IPS-18c (cell line): ENCODE measurements around the gene STARD3NL.
"Not testable (repeated sequence)": the region's sequence is repeated elsewhere in the genome, so short reads cannot be mapped to it uniquely, and the experiment has no call there.

Experiments used
- H3K4me3 ChIP-seq: 2 replicates; pipeline ENCODE4 v1.7.0; 2013; ENCODE audit warnings: low read depth, mild to moderate bottlenecking, low read length, moderate library complexity; ENCODE audit not compliant: insufficient read depth
- H3K9me3 ChIP-seq: one replicate; pipeline ENCODE4 v1.6.1; 2013; ENCODE audit warnings: mild to moderate bottlenecking, low read length, moderate library complexity; ENCODE audit not compliant: control insufficient read depth, insufficient read depth

The STARD3NL gene

DNA sequence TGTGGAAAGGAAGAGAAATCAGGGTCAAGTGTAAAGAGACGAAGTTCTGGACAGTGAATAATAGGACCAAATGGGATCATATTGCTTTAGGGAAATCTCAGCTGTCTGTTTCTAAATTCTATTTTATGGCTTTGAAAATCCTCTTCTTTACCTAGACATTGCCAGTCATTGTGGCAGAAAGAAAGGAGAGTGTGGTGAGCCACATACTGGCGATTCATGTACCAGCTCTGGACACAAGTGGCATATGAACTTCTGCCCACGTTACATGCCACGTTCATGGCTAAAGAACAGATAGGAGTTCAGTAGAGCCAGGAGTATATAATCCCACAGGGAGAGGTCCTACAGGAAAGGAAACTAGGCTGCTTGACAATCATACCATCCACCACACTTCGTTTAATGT, 28.0 kb downstream of the STARD3NL start:
- no peak overlapping the region for H3K4me3 ChIP-seq
- no peaks in the 10 kb centered on the region for H3K9me3 ChIP-seq

DNA sequence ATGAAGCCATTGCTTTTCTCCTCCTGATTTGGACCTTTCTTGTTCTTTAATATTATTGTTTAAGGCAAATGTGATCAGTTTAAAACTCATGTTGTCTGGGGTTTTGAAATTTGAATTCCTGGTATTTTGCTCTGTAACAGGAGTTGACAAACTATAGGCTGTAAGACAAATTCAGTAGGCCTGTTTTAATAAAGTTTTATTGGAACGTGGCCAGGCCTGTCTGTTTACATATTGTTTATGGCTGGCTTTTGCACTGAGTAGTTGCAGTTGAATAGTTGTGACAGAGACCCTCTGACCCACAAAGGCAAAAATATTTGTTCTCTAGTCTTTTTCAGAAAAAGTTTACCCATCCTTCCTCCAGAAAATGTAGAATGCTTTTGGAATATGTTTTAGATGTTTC, 29.8 kb downstream of the STARD3NL start:
- no peak overlapping the region for H3K4me3 ChIP-seq
- H3K9me3 ChIP-seq = no peaks in the 10 kb centered on the region

DNA sequence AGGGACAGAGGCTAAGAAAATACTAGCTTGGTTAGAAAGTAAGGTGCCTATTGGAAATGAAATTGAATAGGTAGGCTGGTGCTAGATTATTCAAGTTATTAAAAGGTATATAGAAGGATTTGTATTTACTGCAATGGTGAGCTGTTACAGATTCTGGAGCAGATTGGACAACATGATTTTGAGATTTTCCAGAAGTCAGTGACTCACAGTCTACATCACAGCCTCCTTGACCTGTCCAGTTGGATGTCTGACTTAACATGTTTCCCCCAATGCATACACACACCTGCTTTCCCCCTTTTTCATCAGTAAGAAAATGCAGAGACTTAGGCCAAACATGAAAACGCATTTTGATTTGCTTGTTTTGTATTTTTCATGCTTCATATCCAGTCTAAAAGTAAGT, 33.4 kb downstream of the STARD3NL start:
- Histone ChIP-seq H3K4me3 (no peak overlapping the region), H3K9me3 (no peaks in the 10 kb centered on the region)

DNA sequence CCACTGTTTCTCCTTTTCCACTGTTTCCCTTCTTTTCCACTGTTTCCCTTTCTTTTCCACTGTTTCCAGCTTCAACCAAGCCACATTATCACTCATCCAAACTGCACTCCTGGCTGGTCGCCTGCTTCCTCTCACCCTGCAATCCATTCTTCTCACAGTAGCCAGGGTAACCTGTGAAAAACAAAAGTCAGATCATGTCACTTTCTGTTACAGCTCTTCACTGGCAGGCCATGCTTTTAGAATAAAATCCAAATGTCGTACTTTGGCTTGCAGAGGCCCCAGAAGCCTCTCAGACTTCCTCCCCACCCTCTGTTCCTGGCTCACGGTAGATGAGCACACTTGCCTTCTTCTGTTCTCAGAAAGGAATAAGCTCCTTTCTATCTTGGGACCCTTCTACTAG, 33.9 kb downstream of the STARD3NL start:
- Histone ChIP-seq H3K4me3 (no peak overlapping the region), H3K9me3 (no peaks in the 10 kb centered on the region)

DNA sequence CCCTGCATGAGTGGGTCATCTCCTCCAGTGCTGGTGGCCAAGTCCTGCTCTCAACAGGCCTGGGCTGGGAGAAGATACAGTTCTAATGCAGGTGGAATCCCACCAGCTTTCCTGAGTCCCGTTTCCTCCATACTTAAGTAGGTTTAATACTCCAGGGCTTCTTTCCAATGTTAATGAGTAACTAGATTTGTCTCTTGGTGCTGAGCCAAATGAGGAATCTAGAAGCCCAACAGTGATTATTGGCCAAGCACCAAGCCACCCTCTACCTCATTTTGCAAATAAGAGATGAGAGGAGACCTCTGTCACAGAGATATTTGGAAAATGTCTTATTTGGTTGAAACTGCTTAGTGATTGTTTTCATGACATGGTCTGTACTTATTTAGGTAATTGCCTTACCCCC, 37.1 kb downstream of the STARD3NL start:
- H3K9me3 ChIP-seq = no peaks in the 10 kb centered on the region
- H3K4me3 ChIP-seq = no peak overlapping the region

DNA sequence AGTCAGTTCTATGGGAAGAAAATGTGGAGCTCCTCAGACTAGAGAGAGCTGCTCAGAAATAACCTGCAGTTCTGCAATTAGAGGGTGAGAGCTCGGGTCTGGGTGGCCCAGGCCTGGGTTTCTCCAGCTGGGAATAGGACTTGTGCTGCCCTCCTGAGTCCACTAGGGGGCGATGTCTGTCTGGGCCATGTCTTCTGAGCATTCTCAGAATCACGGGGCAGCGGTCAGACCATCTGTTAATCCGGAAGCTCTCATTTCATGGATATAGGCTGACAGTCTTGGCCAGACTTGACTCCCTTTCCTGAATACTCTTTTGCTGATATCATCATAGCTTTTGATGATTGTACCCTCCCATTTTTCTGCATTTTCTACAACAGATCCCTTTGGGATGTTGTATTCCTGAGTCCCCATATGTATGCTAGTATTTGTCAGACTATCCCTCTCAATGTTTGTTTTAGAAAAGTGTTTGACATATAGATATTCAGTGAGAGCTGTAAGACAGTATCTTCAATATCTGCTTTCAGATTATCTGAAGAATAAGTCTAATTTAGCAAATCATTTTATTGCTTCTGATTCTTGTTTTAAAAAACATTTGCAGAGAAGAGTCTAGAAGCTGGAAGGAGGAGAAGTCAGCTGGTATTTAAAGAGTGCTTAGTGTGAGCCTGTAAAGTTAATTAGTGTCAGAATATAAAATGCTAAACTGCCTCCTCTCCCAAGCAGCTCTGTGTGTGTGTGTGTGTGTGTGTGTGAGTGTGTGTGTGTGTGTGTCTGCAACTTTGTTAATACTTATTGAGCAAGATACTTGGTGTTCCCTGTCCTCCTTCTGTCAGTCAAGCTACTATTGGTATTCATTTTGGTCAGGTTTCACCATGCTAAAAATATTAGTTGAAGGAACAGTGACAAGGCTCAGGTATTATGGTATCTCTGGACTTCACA, 38.0 kb downstream of the STARD3NL start:
- no peaks in the 10 kb centered on the region for H3K9me3 ChIP-seq
- H3K4me3 ChIP-seq = no peak overlapping the region

DNA sequence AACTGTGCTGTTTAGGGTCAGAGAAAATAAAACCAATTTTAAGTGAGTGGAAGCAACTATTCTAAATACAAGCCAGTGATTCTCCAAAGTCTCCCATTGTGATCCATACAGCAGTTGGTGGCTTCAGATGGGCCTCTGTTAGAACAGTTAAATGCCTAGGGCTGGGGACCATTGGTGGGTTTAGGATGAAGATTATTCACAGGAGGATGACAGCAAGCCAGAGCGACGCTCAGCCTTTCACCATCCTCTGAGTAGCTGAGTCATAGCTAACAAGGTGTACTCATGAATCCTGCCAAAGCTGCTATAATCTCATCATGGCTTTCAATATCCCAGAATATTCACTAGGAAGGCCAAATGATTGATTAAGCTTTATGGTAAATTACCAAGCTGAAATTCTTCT, 39.6 kb downstream of the STARD3NL start:
- Histone ChIP-seq H3K9me3 (no peaks in the 10 kb centered on the region), H3K4me3 (no peak overlapping the region)

DNA sequence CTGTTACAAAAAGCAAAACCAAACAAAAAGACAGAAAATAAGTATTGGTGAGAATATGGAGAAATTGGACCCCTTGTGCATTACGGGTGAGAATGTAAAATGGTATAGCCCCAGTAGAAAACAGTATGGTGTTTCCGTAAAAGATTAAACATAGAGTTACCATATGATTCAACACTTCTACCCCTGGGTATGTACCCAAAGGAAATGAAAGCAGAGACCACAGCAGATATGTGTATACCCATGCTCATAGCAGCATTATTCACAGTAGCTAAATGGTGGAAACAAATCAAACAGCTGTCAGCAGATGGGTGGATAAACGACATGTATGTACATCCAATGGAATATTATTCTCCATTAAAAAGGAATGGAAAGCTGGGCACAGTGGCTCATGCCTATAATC, 42.4 kb downstream of the STARD3NL start:
- no peaks in the 10 kb centered on the region for H3K9me3 ChIP-seq
- no peak overlapping the region for H3K4me3 ChIP-seq

DNA sequence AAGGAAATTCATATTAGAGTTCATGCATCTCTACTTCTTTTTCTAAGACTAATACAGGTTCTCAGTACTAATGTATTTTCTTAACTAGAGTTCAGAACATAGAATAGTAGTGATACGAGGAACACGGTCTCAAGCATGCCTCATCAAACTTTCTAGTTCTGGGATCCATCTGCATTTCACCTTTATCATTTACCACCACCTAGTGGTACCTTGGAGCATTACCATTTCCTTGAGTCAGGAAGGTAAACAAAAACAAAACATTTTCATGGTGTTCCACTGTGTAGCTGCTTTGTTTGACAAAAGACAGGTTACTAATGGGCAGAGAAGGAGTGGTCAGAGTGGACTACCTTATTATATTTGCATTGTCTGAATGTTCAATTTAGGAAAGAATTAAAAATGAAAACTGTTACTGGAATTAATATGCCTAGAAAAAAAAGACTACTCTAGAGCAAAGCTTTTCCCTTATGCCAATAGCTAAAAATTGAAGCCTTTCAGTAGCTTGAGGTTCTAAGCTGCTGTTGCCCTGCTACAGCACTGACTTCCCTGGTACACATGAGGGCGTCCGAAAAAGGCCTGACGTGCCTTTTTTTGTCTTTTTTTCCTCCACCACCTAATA, 44.5 kb downstream of the STARD3NL start:
- H3K4me3 ChIP-seq = no peak overlapping the region
- H3K9me3 ChIP-seq = no peaks in the 10 kb centered on the region

DNA sequence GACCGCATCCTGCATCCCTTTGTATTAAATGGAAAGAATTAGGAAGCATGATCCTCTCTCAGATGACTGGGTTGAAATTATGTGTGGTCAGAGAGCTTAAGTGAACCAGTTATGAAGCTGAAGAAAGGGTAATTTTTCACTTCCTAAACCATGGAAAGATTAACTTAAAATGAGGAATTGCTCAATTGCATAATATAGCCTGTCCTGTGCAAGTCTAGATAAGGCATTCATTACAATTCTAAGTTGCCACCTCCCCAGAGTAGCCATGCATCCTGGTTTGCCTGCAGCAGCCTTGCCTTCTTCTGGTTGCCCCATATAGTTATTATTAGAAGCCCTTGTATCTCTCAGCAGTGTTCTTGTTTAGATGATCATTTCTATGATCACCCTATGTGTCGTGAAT, 45.3 kb downstream of the STARD3NL start:
- no peaks in the 10 kb centered on the region for H3K9me3 ChIP-seq

DNA sequence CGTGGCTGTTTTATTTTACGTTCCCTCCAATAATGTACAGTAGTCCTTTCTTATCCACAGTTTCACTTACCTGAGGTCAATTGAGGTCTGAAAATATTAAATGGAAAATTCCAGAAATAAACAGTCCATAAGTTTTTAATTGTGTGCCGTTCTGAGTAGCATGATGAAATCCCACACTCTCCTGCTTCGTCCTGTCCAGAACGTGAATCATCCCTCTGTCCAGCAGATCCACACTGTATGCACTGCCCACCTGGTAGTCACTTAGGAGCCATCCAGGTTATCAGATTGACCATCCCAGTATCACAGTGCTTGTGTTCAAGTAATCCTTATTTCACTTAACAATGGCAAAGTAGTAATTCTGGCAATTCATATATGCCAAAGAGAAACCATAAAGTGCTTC, 46.3 kb downstream of the STARD3NL start:
- Histone ChIP-seq H3K9me3 (no peaks in the 10 kb centered on the region), H3K4me3 (no peak overlapping the region)

More for the DNA sequence above, 45.3 kb downstream of the STARD3NL start:
- no peak overlapping the region for H3K4me3 ChIP-seq

DNA sequence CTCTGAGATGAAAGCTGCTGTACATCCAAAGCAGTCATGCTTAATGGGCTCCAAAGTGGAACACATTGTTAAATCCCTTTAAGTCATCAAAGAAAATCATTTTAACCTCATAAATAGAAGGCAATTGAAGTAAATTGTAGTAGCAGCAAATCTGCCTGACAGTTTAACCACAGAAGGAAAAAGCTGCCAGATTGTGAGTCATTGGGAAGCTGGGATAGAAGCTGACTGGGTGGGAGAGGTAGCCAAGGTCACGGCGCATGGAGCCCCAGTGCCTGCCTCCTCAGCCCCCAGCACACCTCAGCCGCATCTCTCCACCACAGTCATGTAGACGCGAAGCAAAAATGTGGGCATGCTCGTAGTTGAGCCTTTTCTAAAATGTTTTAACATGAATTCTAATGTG, 51.3 kb downstream of the STARD3NL start:
- Histone ChIP-seq H3K4me3 (no peak overlapping the region), H3K9me3 (no peaks in the 10 kb centered on the region)

DNA sequence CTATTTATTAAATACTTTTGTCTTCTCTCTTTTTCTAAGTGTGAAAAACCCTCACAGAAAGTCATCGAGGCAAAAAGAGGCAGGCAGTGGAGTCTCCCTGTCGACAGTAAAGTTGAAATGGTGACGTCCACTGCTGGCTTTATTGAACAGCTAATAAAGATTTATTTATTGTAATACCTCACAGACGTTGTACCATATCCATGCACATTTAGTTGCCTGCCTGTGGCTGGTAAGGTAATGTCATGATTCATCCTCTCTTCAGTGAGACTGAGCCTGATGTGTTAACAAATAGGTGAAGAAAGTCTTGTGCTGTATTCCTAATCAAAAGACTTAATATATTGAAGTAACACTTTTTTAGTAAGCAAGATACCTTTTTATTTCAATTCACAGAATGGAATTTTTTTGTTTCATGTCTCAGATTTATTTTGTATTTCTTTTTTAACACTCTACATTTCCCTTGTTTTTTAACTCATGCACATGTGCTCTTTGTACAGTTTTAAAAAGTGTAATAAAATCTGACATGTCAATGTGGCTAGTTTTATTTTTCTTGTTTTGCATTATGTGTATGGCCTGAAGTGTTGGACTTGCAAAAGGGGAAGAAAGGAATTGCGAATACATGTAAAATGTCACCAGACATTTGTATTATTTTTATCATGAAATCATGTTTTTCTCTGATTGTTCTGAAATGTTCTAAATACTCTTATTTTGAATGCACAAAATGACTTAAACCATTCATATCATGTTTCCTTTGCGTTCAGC, 52.0 kb downstream of the STARD3NL start:
- H3K4me3 ChIP-seq = no peak overlapping the region
- H3K9me3 ChIP-seq = no peaks in the 10 kb centered on the region

DNA sequence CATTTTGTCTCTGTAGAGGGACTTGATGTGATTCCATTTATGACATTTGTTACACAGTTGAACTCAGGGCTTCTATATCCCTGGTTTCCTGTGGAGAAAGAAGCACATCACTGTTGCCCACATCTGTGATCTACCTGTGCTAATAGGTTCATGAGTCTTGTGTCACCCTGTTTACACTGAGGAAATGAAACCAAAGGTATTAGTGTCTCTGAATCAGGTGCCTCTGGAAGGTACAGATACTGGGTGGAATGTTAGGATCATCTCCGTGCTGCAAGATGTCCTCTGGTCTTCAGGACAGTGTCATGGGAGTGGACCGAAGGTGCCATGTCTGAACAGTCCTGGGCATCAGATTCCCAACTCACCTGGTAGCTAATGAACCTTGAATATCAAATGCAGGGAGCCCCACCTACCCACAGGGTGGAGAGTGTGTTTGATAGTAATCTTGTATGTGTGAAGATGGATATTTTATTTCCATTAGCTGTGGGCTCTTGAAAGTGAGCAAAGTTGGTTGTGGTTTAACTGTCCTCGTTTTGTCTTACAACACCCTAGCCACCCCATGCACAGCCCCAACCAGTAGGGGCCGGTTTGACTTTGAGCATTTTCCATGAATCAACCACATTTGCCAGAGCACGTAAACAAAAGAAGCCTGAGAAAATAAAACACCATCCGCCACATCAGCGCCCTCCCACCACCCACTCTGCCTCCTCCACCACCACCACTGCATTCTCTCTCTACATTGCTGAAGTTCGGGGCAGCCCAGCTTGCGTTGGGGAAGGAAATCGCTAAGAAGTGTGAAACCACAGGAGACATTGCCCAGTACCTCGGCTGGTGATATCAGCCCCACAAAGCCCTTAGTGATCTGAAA, 54.7 kb downstream of the STARD3NL start:
- H3K4me3 ChIP-seq = no peak overlapping the region
- H3K9me3 ChIP-seq = no peaks in the 10 kb centered on the region

DNA sequence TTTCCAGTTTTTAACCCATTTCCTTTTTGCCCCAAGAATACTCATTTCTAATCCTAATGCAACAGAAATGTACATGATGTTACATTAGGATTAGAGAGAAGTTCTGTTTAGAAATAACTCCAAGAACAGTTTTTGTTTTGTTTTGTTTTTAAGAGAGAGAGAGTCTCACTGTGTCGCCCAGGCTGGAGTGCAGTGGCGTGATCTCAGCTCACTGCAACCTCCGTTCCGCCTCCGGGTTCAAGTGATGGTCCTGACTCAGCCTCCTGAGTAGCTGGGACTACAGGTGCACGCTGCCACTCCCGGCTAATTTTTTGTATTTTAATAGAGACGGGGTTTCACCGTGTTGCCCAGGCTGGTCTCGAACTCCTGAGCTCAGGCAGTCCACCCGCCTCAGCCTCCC, 56.7 kb downstream of the STARD3NL start:
- H3K9me3 ChIP-seq, H3K4me3 ChIP-seq: not testable (repeated sequence)

DNA sequence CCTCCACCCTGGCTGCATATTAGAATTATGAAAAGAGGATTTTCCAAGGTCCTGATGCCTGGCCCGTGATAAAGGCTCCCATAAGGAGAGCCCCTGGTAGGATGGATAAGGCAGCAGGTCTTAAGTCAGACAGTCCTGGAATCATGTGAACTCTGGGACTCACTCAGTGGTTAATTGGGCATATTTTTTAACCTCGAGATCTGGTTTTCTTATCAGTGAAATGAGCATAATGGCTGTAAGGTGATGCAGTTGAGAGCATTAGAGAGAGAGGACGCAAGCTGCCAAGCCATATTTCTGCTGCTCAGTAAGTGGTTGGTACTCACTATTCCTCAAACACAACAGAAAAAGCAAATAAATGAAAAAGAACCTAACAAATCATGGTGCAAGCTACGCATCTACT, 57.6 kb downstream of the STARD3NL start:
- no peaks in the 10 kb centered on the region for H3K9me3 ChIP-seq
- no peak overlapping the region for H3K4me3 ChIP-seq

DNA sequence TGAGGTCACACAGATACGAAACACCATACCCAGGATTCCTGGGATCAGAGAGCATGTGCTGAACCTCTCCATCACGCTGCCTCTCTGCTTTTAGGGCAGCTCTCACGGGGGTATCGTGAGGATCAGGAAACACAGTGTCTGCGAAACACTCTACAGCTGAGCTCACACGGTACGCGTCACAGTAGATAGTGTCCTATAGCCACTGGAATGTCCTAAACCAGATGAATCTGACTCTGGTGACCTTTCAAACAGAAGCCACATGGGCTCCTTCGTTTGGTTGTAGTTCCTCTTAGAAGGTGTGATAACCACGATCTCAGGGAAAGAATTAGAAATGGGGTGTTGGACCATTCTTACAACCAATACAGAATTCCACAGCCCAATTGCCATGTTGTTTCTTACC, 61.1 kb downstream of the STARD3NL start:
- not testable (repeated sequence) for H3K9me3 ChIP-seq, H3K4me3 ChIP-seq
